PC-3 (cell line): ENCODE data around the gene PAQR9. TPM values are rescaled to one million over a fixed set of nuclear protein-coding genes. Genes with fewer than 3 reads are reported as not detected.

ENCODE experiments used
- ATAC-seq: fragments of 200-7000 bp; cut with Tn5 transposase; 2 replicates; pipeline ENCODE4 v1.9.1; 2020; ENCODE audit warnings: mild to moderate bottlenecking, moderate library complexity
- BruUV-seq: library from RNA; stranded (reverse); fragments of 400-500 nt; replicated peaks from 2 replicates; lab custom pipeline; 2021; lab: Mats Ljungman, UMichigan
- CTCF ChIA-PET: fragments of 300-600 bp; sonication (Branson Sonifier 250); formaldehyde crosslinking; loops from one replicate; lab custom pipeline; 2022; ENCODE audit warnings: antibody characterized with exemption; lab: Charles Lee
- POLR2A ChIA-PET: fragments of 300-600 bp; sonication (Branson Sonifier 250); formaldehyde crosslinking; loops from one replicate; lab custom pipeline; 2022; ENCODE audit warnings: antibody characterized with exemption; ENCODE audit not compliant: unreplicated experiment; lab: Charles Lee
- DNase-seq: peaks from one replicate; pipeline ENCODE4 v3.0.0-alpha.2; 2015
- H2AFZ ChIP-seq: fragments of 300-600 bp; sonication (generic); 2 replicates; pipeline ENCODE4 v1.6.0; 2016; ENCODE audit warnings: antibody characterized with exemption, low read length
- H3F3A ChIP-seq: fragments of 300-600 bp; sonication (generic); one replicate; pipeline ENCODE4 v1.6.0; 2017; ENCODE audit warnings: antibody characterized with exemption, low read length, control low read depth, mild to moderate bottlenecking; ENCODE audit not compliant: unreplicated experiment
- H3K27ac ChIP-seq: fragments of 300-600 bp; sonication (generic); 2 replicates; pipeline ENCODE4 v1.5.1; 2016; ENCODE audit warnings: mild to moderate bottlenecking, low read length
- H3K27me3 ChIP-seq: fragments of 300-600 bp; sonication (generic); 2 replicates; pipeline ENCODE4 v1.6.1; 2016; ENCODE audit warnings: low read length, mixed read lengths
- H3K36me3 ChIP-seq: fragments of 300-600 bp; sonication (generic); 2 replicates; pipeline ENCODE4 v1.6.1; 2016; ENCODE audit warnings: low read depth, mixed run types, low read length, mixed read lengths
- H3K4me1 ChIP-seq: fragments of 300-600 bp; sonication (generic); 2 replicates; pipeline ENCODE4 v1.5.1; 2016; ENCODE audit warnings: low read length; ENCODE audit not compliant: insufficient read depth
- H3K4me2 ChIP-seq: fragments of 300-600 bp; sonication (generic); 2 replicates; pipeline ENCODE4 v1.6.0; 2016; ENCODE audit warnings: low read length
- H3K4me3 ChIP-seq: fragments of 300-600 bp; sonication (generic); 2 replicates; pipeline ENCODE4 v1.5.1; 2016; ENCODE audit warnings: mild to moderate bottlenecking, low read length, mixed read lengths
- H3K79me2 ChIP-seq: fragments of 300-600 bp; sonication (generic); 2 replicates; pipeline ENCODE4 v1.6.1; 2017; ENCODE audit warnings: low read length, mixed read lengths
- H3K9ac ChIP-seq: fragments of 300-600 bp; sonication (generic); 2 replicates; pipeline ENCODE4 v1.6.0; 2016; ENCODE audit warnings: mild to moderate bottlenecking, low read length
- H3K9me2 ChIP-seq: fragments of 300-600 bp; sonication (generic); replicated peaks from 2 replicates; pipeline ENCODE4 v1.6.1; 2016; ENCODE audit warnings: mixed run types, low read length, mixed read lengths
- H3K9me3 ChIP-seq: fragments of 300-600 bp; sonication (generic); 2 replicates; pipeline ENCODE4 v1.6.1; 2016; ENCODE audit warnings: low read length, mixed read lengths
- H4K20me1 ChIP-seq: fragments of 300-600 bp; sonication (generic); 2 replicates; pipeline ENCODE4 v1.6.1; 2016; ENCODE audit warnings: low read length, mixed read lengths
- CTCF ChIP-seq: fragments of 300-600 bp; sonication (generic); conservative IDR thresholded peaks from 2 replicates; pipeline ENCODE4 v1.5.1; 2017; ENCODE audit warnings: antibody characterized with exemption, low read depth, mild to moderate bottlenecking, low read length
- EZH2 ChIP-seq: fragments of 300-600 bp; sonication (generic); IDR thresholded peaks from one replicate; pipeline ENCODE4 v1.6.1; 2017; ENCODE audit warnings: antibody characterized with exemption, mild to moderate bottlenecking, low read length; ENCODE audit not compliant: unreplicated experiment
- EZH2phosphoT487 ChIP-seq: fragments of 300-600 bp; sonication (generic); IDR thresholded peaks from 2 replicates; pipeline ENCODE4 v1.6.1; 2018; ENCODE audit warnings: mild to moderate bottlenecking, antibody characterized with exemption, low read length, borderline replicate concordance
- intact Hi-C: fragments of 100-400 bp; cut with micrococcal nuclease; formaldehyde crosslinking; loops from 2 replicates; pipeline ENCODE4 v1.9.0; 2023
- total RNA-seq: library from RNA; depleted of rRNA; stranded (reverse); fragments of >200 nt; gene quantifications from 2 replicates; pipeline ENCODE4 v1.2.3, GENCODE V29; 2014

The PAQR9 gene
- total RNA-seq, 1 experiment from 2014 or later = not detected

- CTCF ChIA-PET = no interaction called here
- Histone ChIP-seq H3K9ac (no peak overlapping the region), H3K4me2 (no peak overlapping the region), H2AFZ (no peak overlapping the region), H3K27me3 (no peaks in the 10 kb centered on the region), H3K4me3 (no peak overlapping the region), H3K79me2 (no peaks in the 10 kb centered on the region), H3K9me3 (no peaks in the 10 kb centered on the region), H4K20me1 (no peaks in the 10 kb centered on the region), H3K4me1 (peaks cover 4% of the 10 kb centered on the region; the same call in 1 of the 2 replicates), H3K9me2 (no peaks in the 10 kb centered on the region), H3F3A (no peaks in the 10 kb centered on the region), H3K27ac (no peak overlapping the region), H3K36me3 (no peaks in the 10 kb centered on the region)
- no peak for DNase-seq
- ATAC-seq = no peak
- POLR2A ChIA-PET = no interaction called here
- TF ChIP-seq EZH2 = no peak
- no peak for TF ChIP-seq EZH2phosphoT487
- TF ChIP-seq CTCF = no peak
- intact Hi-C loops = no loop called here
- BruUV-seq = no TSS peak
These were observed 10.9 kb downstream of the PAQR9 start for GRCh38 chr3:142952272-142953193.

GRCh38 chr3:142951794-142952193, 11.7 kb downstream of the PAQR9 start:
- no peak for ATAC-seq
- H3K9me2 ChIP-seq = no peaks in the 10 kb centered on the region

More at GRCh38 chr3:142951794-142952193, 11.7 kb downstream of the PAQR9 start:
- no peak overlapping the region for H2AFZ ChIP-seq
- no peak overlapping the region for H3K27ac ChIP-seq
- no peak overlapping the region for H3K9ac ChIP-seq
- no peak for DNase-seq
- BruUV-seq = no TSS peak
- H4K20me1 ChIP-seq = no peaks in the 10 kb centered on the region
- TF ChIP-seq CTCF = no peak
- TF ChIP-seq EZH2phosphoT487 = no peak
- no peak for TF ChIP-seq EZH2
- H3K79me2 ChIP-seq = no peaks in the 10 kb centered on the region
- CTCF ChIA-PET = no interaction called here
- POLR2A ChIA-PET = no interaction called here
- H3F3A ChIP-seq = no peaks in the 10 kb centered on the region
- intact Hi-C loops = no loop called here
- H3K9me3 ChIP-seq = no peaks in the 10 kb centered on the region
- no peak overlapping the region for H3K4me3 ChIP-seq
- no peak overlapping the region for H3K4me2 ChIP-seq
- H3K4me1 ChIP-seq = peaks cover 4% of the 10 kb centered on the region; the same call in 1 of the 2 replicates
- H3K36me3 ChIP-seq = no peaks in the 10 kb centered on the region
- H3K27me3 ChIP-seq = no peaks in the 10 kb centered on the region
